HG02763 (cell line): ENCODE measurements around the gene ARHGEF1.
"Not testable (repeated sequence)": the region's sequence is repeated elsewhere in the genome, so short reads cannot be mapped to it uniquely, and the experiment has no call there.

ENCODE experiments used
- ATAC-seq: cut with Tn5 transposase; IDR thresholded peaks from one replicate; pipeline ENCODE4 v1.9.1; 2021; ENCODE audit warnings: mild to moderate bottlenecking, moderate library complexity; ENCODE audit not compliant: unreplicated experiment

Gene ARHGEF1

DNA sequence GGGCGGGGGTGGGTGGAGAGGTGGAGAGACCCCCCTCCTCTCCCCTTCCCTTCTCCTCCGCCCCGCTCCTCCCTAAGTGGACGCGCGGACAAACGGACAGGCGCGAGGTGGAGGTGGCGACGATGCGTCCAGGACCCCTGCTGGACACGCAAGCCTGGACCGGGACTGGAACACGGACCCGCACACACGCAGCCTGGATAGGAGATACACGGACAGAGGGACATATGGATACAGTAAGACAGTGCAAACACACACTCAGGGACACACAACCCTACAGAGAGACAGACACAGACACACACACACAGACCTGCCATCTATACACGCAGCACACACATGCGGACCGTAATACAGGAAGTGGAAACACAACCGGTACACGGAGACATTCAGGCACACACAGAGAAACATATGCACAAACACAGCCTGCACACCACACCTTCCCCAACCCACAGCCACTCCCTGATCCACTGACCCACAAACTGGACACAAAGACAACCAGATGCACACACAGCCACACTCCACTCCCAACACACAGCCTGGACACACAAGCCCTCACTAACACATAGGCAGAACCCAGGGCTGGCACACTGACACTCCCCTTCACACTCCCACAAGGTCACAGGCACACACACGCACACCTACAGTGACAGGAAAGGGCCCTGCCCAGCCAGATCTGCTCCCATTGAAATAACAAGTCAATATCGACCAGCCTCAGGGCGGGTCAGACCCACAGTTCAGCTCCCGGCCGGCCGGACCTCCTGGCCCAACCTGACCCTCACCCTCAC lies 46.0 kb downstream of the ARHGEF1 start:
- no peak for ATAC-seq

DNA sequence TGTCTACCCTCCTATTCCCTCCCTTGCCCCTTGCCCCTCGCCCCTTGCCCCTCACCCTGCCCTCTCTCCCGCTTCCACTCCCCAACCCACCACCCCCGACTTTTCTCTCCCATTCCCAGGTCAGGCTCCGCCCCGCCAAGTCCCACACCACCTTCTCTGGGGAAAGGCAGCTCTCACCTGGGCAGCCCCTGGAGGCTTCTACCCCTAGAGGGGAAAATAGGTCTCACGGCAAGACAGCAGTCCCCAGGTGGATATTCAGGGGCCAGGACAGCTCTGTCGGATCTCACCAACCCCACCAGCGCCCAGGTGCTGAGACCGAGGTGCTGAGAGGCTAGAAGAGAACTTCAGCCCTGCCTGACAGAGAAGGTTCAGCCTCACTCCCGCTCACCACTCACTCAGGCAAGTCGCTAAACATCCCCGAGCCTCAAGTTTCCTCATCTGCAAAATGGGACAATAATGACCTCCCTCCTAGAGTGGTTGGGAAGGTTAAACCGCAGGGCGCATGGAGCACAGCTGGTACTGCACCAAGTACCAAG lies 46.6 kb downstream of the ARHGEF1 start:
- no peak for ATAC-seq

DNA sequence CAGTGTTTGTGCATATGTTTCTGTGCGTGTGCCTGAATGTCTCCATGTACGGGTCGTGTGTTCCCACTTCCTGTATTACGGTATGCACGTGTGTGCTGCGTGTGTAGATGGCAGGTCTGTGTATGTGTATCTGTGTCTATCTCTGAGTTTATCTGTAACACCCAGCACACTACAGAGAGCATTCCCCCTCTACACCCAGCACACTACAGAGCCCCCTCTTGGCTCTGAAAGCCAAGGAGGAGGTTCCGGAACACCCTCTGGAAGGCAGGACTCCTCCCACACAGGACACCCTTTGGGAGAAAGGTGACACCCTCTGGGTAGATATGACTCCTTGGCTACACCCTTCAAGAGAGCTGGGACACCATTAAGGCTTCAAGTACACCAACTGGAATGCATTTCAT lies 47.3 kb downstream of the ARHGEF1 start:
- ATAC-seq = no peak

DNA sequence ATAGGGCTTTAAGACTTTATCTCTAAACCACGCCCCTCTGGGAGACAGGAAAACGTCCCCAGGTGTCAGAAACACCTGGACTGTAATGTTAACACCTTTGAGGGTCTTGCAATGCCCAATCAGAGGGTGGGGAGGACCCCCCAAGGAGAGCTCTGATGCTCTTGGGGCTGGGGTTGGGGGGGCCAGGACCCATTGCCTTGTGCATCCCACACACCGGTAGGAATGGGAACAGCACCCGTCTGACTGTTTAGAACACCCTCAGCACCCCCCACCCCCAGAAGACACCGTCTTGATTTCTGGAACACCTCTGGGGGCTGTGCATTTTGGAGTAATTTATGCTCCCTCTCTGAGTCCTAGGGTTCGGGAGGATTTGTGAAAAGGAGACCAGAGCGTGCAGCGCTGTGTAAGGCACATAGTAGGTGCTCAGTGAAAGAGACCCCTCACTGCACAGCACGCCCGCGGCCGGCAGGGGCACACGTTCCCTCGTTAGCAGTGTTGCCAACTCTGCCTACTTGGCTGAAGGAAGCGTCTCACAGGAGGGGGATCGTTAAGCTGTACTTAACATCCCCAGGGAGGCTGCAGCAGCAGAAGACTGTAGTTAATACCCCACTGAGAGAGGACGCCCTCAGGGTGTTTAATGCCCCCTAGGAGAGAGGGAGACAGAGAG lies 48.1 kb downstream of the ARHGEF1 start:
- no peak for ATAC-seq

DNA sequence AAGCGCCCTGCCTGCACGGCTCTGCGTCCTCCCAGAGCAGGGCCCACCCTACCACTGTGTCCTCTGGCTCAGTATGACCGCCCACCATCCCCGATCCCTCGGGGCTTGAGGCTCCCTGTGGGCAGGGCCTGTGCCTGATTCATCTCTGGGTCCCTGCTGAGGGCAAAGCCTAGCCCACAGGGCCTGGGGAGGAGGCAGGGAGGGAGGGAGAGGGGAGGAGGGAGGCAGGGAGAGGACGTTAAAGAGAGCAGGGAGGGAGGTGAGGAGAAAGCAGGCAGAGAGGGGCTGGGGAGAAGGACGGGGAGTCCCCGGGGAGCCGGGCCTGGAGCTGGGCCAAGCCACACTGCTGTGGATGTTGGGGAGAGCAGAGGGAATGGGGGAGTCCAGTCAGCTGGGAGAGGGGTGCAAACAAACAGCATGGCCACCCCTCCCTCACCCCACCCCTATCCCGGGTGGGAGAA lies 49.3 kb downstream of the ARHGEF1 start:
- no peak for ATAC-seq

DNA sequence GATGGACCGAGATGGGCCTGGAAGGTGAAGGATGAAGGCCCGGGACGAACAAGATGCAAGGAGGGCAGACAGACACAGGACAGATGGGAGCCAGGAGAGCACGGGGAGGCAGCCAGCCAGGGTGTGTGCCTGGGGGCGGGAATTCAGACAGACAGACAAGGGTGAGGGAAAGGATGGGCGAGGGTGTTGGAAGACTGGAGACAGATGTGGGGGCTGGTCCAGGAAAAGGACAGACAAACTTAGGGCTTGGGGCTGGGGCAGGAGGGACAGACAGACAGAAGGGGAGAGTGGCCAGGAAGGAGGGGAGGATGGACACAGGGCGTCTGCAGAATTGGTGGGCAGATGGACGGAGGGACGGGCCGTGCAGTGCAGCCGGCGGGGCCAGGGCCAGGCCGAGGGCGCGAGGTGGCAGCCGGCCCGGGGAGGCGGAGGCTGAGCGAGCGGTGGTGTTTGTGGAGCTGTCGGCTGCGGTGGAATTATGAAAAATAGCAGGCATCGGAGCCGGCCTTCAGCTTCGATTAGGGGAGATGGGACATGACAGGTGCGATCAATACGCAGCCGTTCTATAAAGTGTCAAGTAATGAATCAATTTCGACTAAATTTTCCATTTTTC lies 49.8 kb downstream of the ARHGEF1 start:
- no peak for ATAC-seq

DNA sequence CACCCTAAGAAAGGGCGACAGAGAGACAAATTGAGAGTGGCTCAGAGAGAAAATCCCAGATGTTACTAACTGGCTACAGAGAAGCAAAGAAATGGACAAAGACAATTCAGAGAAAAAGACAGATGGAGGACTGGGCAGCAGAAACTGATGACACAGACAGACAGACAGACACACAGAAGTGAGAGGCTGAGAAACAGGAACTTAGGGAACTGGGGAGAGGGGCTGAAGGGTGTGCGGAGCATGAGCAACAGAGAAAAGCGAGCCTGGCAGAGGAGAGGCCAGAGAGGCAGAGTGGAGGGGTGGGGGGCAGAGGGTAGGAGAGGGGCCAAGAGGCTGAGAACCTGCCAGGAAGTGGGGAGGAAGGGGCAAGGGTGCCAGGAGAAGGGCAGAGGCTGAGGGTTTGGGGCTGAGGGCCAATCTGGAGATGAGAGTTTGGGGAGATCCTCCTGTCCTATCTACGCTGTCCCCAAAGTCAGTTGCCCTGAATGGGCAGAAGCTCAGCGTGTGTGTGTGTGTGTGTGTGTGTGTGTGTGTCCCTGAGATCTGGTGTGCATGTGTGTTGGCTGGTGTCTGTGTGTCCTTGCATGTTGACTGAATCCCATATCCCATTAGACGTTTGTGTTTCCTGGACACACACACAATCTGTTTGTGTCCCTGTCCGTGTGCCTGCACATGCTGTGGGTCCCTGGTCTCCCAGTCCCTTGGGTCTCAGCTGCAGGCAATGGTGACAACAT lies 50.9 kb downstream of the ARHGEF1 start:
- ATAC-seq = no peak

DNA sequence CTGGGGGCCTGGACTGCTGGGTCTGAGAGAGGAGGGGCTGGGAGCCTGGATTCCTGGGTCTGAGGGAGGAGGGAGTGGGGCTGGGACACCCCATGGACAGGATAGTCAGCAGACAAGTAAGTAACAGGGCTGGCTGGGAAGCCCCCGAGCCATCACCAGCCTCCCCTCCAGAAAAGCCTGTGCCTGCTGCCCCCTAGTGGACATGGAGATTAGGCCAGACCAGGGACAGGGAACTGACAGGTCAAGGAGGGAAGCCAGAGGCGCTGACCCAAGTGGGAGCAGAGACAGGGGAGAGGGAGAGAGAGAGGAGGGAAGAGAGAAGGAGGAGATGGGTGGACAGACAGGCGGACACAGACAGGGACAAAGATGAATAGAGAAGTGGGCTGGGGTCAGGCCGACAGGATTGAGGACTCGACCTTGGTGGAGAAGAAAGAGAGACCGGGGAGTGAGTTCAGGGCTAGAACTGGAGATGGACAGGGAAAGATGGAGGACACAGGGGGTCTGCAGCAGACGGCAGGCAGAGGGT lies 51.9 kb downstream of the ARHGEF1 start:
- ATAC-seq = no peak

DNA sequence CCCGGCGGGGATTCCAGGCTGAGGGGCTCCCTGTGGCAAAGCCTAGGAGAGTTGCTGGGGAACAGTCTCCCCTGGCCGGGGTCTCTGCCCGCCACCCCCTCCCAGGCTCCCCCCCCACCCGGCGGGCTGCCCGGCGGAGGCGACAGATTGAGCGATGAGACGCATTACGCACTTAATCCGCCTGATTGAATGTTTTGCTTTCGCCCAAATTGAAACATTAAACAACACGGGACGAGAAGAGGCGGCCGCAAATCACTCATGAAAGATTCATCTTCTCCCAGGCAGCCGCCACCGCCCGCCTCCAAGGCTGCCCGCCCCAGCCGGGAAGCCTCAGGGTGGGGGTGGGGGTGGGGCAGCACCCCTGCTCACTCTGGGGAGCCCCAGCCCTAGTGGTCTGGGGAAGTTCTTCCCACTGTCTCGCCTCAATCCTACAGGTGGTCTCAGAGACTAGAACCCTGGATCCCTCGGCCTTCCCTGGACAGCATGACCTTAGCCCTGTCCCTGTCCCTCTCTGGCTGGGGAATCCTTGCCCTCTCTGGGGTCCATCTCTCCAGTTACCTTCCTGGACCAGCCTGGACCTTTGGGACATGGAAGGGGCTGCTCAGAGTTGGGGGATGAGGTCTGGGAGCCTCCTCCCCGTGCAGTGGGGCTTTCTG lies 52.9 kb downstream of the ARHGEF1 start:
- ATAC-seq = no peak

DNA sequence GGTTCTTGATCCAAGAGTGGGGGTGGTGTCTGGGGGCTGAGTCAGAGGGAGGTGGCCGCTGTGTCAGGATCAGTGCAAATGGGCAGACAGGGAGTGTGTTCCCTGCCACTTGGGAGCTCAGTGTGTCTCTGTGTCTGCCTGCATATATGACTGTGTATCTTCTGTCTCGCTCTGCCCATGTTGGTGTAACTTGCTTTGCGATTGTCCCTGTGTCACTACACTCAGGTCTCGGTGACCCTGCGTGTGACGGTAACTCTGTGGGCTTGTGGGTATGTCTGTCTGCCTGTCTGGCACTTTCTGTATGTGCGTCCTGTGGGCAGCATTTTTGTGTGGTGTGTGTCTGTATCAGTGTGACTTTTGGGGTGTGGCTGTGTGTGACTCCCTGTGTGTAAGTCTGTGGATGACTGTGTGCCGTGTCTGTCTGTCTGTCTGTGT lies 53.4 kb downstream of the ARHGEF1 start:
- no peak for ATAC-seq

DNA sequence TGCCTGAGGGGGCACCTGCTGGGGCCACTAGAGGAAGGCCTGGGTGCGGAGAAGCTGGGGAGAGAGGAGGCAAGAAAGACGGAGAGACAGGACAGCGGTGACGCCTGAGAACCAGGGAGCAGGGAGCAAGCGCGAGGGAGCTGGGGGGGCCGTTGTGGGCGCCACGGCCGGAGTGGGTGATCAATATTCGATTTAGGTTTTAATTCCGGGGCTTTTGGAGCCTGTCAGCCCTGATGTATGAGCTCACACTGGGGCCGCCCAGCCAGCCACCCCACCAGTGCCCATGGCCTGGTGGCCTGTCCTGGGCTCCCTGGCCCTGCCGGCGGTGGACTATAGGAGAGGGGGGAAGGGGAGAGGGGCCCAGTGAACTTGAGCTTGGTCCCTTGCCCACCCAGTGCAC lies 54.0 kb downstream of the ARHGEF1 start:
- no peak for ATAC-seq

DNA sequence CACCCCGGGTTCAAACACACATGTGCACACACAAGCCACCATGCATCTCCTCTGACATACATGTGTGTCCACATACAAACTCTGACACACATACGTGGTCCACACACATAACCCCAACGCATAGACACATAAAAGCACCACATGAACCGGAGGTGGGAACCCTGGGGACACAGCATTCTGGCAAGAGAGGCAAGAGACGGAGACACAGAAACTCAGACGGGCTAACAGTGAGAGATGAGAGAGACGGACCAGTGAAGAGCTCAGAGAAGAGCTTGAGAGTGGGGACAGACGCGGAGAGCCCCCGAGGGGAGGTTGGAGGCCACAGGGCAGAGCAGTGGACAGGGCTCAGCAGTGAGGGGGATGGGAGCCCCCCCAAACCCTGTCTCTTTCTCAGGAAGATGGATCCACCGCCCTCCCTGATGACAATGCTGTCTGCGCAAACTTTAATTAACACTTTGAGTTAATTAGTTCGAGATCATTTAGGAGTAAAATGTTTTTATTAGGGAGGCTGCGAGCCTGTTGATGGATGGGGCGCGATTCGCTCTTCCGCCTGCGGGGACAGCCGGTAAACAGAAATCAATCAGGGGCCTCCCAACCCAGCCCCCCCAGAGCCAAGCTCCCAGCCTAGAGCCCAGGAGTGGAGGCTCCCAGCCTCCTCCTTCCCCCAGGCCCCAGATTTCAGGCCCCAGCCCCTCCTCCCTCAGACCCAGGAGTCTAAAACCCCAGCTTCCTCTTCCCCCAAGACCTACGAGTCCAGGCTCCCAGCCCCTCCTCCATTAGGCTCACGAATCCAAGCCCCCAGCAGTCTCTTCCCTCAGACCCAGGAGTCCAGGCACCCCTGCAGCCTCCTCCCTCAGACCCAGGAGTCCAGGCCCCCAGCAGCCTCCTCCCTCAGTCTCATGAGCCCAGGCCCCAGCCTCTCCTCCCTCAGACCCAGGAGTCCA lies 54.8 kb downstream of the ARHGEF1 start:
- no peak for ATAC-seq

DNA sequence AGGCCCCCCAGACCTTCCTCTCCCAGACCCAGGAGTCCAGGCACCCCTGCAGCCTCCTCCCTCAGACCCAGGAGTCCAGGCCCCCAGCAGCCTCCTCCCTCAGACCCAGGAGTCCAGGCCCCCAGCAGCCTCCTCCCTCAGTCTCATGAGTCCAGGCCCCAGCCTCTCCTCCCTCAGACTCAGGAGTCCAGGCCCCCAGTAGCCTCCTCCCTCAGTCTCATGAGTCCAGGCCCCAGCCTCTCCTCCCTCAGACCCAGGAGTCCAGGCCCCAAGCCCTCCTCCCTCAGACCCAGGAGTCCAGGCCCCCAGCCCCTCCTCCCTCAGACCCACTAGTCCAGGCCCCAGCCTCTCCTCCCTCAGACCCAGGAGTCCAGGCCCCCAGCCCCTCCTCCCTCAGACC lies 56.2 kb downstream of the ARHGEF1 start:
- not testable (repeated sequence) for ATAC-seq

DNA sequence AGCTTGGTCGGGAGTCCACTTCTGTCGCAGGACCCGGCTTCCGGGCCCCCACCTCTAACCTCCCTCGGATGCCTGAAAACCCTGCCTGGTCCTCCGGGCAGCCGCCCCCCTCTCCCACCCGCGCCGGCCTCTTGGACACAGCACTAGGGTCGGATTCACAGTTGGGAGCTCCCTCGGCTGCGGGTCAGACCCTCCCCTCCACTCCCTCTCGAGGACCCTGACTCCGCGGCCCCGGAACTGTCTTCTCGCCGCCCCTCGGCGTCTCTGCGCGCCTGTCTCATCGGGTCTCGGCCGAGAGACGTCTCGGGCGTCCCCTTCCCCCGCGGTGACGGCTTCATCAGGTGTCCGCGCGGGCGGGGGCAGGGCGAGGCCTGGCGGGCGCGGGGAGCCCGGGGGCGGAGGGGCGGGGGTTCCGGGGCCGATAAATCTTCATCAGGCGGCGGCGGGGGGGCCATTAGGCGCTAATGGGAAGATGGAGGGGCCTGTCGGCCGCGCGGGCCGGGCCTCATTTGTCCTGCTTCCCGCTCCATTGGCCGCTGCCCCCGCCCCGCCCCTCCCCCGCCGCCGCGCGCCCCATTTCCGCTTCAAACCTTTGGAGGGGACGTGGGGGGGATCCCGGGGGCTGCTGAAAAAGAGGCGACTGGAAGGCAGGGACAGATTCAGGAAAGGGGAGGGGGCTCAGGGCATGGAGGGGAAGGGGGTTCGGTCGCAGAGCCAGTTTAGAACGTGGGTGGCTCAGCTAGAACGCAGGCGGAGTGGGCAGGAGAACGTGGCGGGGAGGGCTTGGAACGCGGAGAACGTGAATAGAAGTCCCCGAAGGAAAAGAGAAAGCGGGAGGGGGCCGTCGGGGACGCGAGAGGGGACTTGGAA lies 57.1 kb downstream of the ARHGEF1 start:
- no peak for ATAC-seq

DNA sequence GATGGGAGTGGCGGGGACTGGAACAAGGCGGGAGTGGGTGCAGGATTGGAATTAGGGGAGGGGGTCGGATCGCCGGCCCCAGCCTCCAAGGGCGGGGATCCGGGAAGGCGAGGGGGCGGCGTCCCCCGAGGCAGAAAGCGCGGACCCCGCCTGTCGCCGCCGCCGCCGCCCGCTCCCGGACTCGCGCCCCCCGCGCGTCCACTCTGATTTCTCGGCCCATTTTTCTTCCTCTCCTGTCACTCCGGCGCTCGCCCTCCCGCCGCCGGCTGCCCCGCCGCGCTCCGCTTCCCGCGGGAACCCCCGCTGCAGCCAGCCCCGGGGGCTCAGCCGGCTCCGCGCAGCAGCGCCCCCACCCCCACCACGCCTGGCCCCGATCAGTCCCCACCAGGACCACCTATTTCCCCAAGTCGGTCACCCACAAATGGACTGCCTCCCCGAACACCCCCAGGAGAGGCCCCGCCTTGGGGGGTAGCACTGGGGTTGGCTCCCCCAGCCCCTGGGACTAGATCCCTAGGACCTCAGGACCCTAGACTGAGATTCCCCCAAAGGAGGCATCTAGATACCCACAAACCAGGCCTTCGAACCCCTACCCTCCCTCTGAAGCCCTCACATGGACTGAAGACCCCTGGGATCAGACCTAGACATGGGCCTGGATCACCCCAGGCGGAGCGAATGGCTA lies 57.9 kb downstream of the ARHGEF1 start:
- ATAC-seq = no peak

DNA sequence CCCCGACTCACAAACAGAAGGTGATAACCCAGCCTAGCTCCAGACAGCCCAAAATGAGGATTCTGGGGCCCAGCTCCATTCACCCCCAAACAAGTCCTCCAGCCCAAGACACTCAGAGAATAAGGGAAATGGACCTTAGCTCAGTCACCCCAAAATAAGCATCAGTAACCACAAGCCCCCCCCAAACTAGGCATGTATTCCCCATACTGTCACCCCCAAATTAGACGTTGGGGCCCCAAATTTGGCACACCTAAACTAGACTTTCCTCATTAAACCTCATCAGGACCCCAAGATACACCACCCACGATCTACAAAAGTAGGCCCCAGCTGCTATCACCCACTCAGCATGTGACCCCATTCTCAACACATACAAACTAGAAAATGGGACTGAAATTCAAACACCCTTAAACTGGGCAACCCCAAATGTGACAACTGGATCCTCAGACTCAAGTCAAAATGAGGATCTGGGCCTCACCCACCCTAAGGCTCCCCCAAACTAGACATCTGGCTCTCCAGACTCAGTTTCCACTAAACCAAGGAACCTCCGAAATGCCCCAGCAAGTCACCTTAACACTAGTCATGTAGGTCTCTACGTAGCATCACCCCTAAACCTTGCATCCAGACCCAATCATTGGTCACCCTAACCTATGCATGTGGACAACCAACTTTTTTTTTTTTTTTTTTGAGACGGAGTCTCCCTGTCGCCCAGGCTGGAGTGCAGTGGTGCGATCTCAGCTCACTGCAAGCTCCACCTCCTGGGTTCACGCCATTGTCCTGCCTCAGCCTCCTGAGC lies 58.6 kb downstream of the ARHGEF1 start:
- no peak for ATAC-seq

DNA sequence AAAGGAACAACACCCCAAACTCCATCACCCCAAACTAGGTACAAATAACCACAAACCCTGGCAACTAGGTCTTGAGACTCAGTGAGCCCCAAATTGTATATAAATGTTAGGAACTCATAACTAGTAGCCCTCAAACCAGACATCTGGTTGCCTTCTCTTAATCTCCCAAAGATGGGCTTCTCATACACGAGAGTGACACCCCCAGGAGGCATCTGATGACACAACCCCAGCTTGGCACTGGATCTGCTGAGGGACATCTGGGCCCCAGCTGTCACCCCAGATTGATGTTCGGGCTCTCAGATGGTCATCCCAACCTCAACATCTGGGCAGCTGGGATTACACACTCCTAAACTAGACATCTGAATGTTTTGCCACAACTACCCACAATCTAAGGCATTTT lies 61.4 kb downstream of the ARHGEF1 start:
- ATAC-seq = no peak
